Transverse colon (tissue), 4 donors: ENCODE results near the gene OGT. TPM values are rescaled to one million over a fixed set of nuclear protein-coding genes. Genes with fewer than 3 reads are reported as not detected.

ENCODE experiments used
- DNase-seq: peaks from one replicate; pipeline ENCODE4 v3.0.0-alpha.2; 2019
- H3K27ac ChIP-seq, 4 donors: fragments of 200-600 bp; sonication (generic); 2 replicates each; pipeline ENCODE4 v1.5.1; 2016 to 2018; ENCODE audit warnings: inconsistent platforms in 4 of 4
- H3K27me3 ChIP-seq: fragments of 200-600 bp; sonication (generic); 2 replicates; pipeline ENCODE4 v1.5.1; 2017; ENCODE audit warnings: inconsistent platforms
- H3K36me3 ChIP-seq, 4 donors: fragments of 200-600 bp; sonication (generic); 2 replicates each; pipeline ENCODE4 v1.5.1; 2017 to 2019; ENCODE audit warnings: inconsistent platforms in 4 of 4
- H3K4me1 ChIP-seq, 4 donors: fragments of 200-600 bp; sonication (generic); 2 replicates each; pipeline ENCODE4 v1.5.1; 2017 to 2020; ENCODE audit warnings: inconsistent platforms in 4 of 4
- H3K4me3 ChIP-seq, 4 donors: fragments of 200-600 bp; sonication (generic); 1 replicate in 1 of 4; 2 replicates in 3 of 4; pipeline versions ENCODE4 v1.5.1 to v1.6.1; 2017 to 2019; ENCODE audit warnings: inconsistent platforms in 4 of 4
- H3K9me3 ChIP-seq, 2 donors: fragments of 200-600 bp; sonication (generic); 2 replicates each; pipeline ENCODE4 v1.5.1; 2017 to 2019; ENCODE audit warnings: inconsistent platforms in 2 of 2
- CTCF ChIP-seq, 5 experiments: fragments of 200-600 bp in 3 of 5; fragments of 450-650 bp in 2 of 5; sonication (generic) in 3 of 5; IDR thresholded peaks; 1 replicate in 2 of 5; 2 replicates in 3 of 5; pipeline ENCODE4 v1.5.1; 2016 to 2017; ENCODE audit warnings: antibody characterized with exemption in 5 of 5, inconsistent platforms in 3 of 5, mild to moderate bottlenecking in 2 of 5, moderate library complexity in 1 of 5
- EP300 ChIP-seq: sonication (generic); formaldehyde crosslinking; IDR thresholded peaks from one replicate; pipeline ENCODE4 v1.6.1; 2017; ENCODE audit warnings: antibody characterized with exemption, low read depth
- POLR2A ChIP-seq: fragments of 450-650 bp; IDR thresholded peaks from one replicate; pipeline ENCODE4 v1.6.1; 2016; ENCODE audit warnings: antibody characterized with exemption, mild to moderate bottlenecking, moderate library complexity
- POLR2AphosphoS5 ChIP-seq, 3 donors: sonication (generic); formaldehyde crosslinking; IDR thresholded peaks; one replicate each; pipeline ENCODE4 v1.6.1; 2016; ENCODE audit warnings: antibody characterized with exemption in 3 of 3
- WGBS, 2 donors: methylation state at CpG; one replicate each; pipeline ENCODE4 v1.1.5; 2018; ENCODE audit warnings: low coverage in 1 of 2; 5-methylcytosine and 5-hydroxymethylcytosine counted together
- in situ Hi-C, 4 donors: fragments of 200-750 bp; cut with MboI; loops; one replicate each; pipeline versions ENCODE4 v1.15.0 to v1.15.1; 2017; ENCODE audit warnings: low sequenced_read_pairs in 3 of 4, low pct_ligation_motif_present in 1 of 4, low pct_unique_long_range_greater_than_20kb in 1 of 4
- intact Hi-C: fragments of 100-400 bp; cut with DNase I; formaldehyde crosslinking; loops from one replicate; pipeline ENCODE4 v1.15.1; 2023; ENCODE audit warnings: low total_unique reads
- total RNA-seq, 4 donors: library from RNA; depleted of rRNA; stranded (reverse); fragments of >200 nt; gene quantifications; one replicate each; pipeline ENCODE4 v1.1.0, GENCODE V29; 2016

Gene OGT
- total RNA-seq, 4 donors from 2014 or later: 146 to 307 (median 237) TPM

- Histone ChIP-seq H3K27me3 (no peaks in the 10 kb centered on the region), H3K36me3 (no peaks in the 10 kb centered on the region), H3K27ac (peak overlapping the region in 3 of 4 donors; percentile 68 to 84 (median 81)), H3K4me3 (no peak overlapping the region), H3K9me3 (no peaks in the 10 kb centered on the region), H3K4me1 (peaks cover 17 to 46% (median 33%) of the 10 kb centered on the region in 4 donors)
- TF ChIP-seq CTCF (IDR thresholded peaks at IDR 0.05): no peak
- no peak for TF ChIP-seq POLR2A
- TF ChIP-seq EP300: no peak
- no peak for TF ChIP-seq POLR2AphosphoS5 (IDR thresholded peaks at IDR 0.05)
- no peak for DNase-seq
- 82% methylated on average over 8 of the region's 8 CpGs; no CpG with 5 or more reads in 1 of the 2 donors for WGBS, 2 donors
- intact Hi-C loops: no loop called here
- in situ Hi-C loops: no loop called here
Observed at GRCh38 chrX:71619193-71619592, 86.3 kb downstream of the OGT start.

- no peaks in the 10 kb centered on the region for H3K27me3 ChIP-seq
- peaks cover 17 to 51% (median 33%) of the 10 kb centered on the region in 4 donors for H3K4me1 ChIP-seq
- no peak overlapping the region for H3K4me3 ChIP-seq
- intact Hi-C loops: no loop called here
- peak overlapping the region in 1 of 4 donors; percentile 35 for H3K27ac ChIP-seq
- TF ChIP-seq POLR2A: no peak
- no peak for TF ChIP-seq POLR2AphosphoS5 (IDR thresholded peaks at IDR 0.05)
- TF ChIP-seq CTCF (IDR thresholded peaks at IDR 0.05): no peak
- TF ChIP-seq EP300: no peak
- no peak for DNase-seq
- H3K36me3 ChIP-seq: no peaks in the 10 kb centered on the region
- 67% methylated on average over 1 of the region's 1 CpG; no CpG with 5 or more reads in 1 of the 2 donors for WGBS, 2 donors
- no peaks in the 10 kb centered on the region for H3K9me3 ChIP-seq
- in situ Hi-C loops: no loop called here
Observed at GRCh38 chrX:71619986-71620385, 87.1 kb downstream of the OGT start.

- intact Hi-C loops (no loop called here), in situ Hi-C loops (no loop called here)
- peak; percentile 47 for DNase-seq
- peaks cover 17 to 64% (median 33%) of the 10 kb centered on the region in 4 donors for H3K4me1 ChIP-seq
- no peaks in the 10 kb centered on the region for H3K36me3 ChIP-seq
- peak overlapping the region; percentile 88 to 94 (median 91) for H3K27ac ChIP-seq
- no peak overlapping the region for H3K4me3 ChIP-seq
- TF ChIP-seq POLR2AphosphoS5 (IDR thresholded peaks at IDR 0.05): no peak
- no peak for TF ChIP-seq POLR2A
- no peak for TF ChIP-seq CTCF (IDR thresholded peaks at IDR 0.05)
- TF ChIP-seq EP300: no peak
- H3K9me3 ChIP-seq: no peaks in the 10 kb centered on the region
- WGBS, 2 donors: 49% methylated on average over 6 of the region's 6 CpGs; no CpG with 5 or more reads in 1 of the 2 donors
- no peaks in the 10 kb centered on the region for H3K27me3 ChIP-seq
Observed at GRCh38 chrX:71621603-71622002, 88.7 kb downstream of the OGT start.

DNA sequence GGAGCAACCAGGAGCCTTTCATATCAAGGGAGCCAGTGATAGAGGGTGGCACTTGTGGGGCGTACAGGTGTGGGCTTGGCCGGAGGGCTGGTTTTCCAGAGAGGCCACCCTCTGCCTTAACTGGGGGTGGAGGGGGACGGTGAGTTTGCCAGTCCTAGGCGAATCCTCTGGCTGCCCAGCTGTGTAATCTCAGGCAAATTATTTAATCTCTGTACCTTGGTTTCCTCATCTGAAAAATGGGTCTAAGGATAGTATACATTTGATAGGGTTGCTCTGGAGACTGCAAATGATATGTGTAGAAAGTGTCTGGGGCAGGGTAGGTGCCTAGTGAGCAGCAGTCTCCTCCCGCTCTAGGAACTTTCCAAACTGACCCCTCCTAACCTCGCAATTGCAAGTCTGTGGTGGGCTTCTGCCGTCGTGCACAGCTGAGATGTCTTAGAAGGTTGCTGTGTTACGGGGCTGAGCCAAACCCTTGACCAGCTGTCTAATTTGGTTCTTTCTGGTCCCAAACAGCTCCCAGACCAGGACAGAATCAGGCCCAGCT is 89.2 kb downstream of the OGT start:
- in situ Hi-C loops: no loop called here
- no peak overlapping the region for H3K4me3 ChIP-seq
- TF ChIP-seq POLR2A (no peak), CTCF (IDR thresholded peaks at IDR 0.05) (no peak), EP300 (no peak), POLR2AphosphoS5 (IDR thresholded peaks at IDR 0.05) (no peak)
- peaks cover 17 to 68% (median 36%) of the 10 kb centered on the region in 4 donors for H3K4me1 ChIP-seq
- no peak for DNase-seq
- no peaks in the 10 kb centered on the region for H3K27me3 ChIP-seq
- intact Hi-C loops: no loop called here
- no peaks in the 10 kb centered on the region for H3K9me3 ChIP-seq
- H3K36me3 ChIP-seq: no peaks in the 10 kb centered on the region
- peak overlapping the region; percentile 88 to 94 (median 91) for H3K27ac ChIP-seq
- WGBS, 2 donors: 57% methylated on average over 9 of the region's 9 CpGs; no CpG with 5 or more reads in 1 of the 2 donors
